HepG2 (cell line): ENCODE data around the gene ACOXL. TPM values are rescaled to one million over a fixed set of nuclear protein-coding genes. Genes with fewer than 3 reads are reported as not detected.

Experiments
- ARID4A ChIP-seq: sonication (generic); formaldehyde crosslinking; IDR thresholded peaks from 2 replicates; pipeline ENCODE4 v1.5.0; 2020; ENCODE audit warnings: mild to moderate bottlenecking, missing genetic modification reagents, borderline replicate concordance
- CEBPB ChIP-seq: IDR thresholded peaks from 2 replicates; pipeline ENCODE4 v1.6.1; 2011; ENCODE audit warnings: low read depth, low read length, improper control_type of control experiment, borderline replicate concordance
- ELK4 ChIP-seq: sonication (generic); formaldehyde crosslinking; IDR thresholded peaks from 2 replicates; pipeline ENCODE4 v1.9.0; 2021; ENCODE audit warnings: missing genetic modification reagents, borderline replicate concordance
- GRHL1 ChIP-seq: sonication (generic); formaldehyde crosslinking; conservative IDR thresholded peaks from 2 replicates; pipeline ENCODE4 v1.8.0; 2022; ENCODE audit warnings: missing genetic modification reagents
- KDM5B ChIP-seq: sonication (generic); formaldehyde crosslinking; IDR thresholded peaks from 2 replicates; pipeline ENCODE4 v1.4.0; 2020; ENCODE audit warnings: missing genetic modification reagents, mild to moderate bottlenecking, borderline replicate concordance
- KMT2B ChIP-seq: IDR thresholded peaks from 2 replicates; pipeline ENCODE4 v1.6.1; 2016; ENCODE audit warnings: missing genetic modification reagents, missing compliant biosample characterization
- MED8 ChIP-seq: sonication (generic); formaldehyde crosslinking; IDR thresholded peaks from 2 replicates; pipeline ENCODE4 v1.8.1; 2023; ENCODE audit warnings: mild to moderate bottlenecking, missing genetic modification reagents; ENCODE audit not compliant: insufficient replicate concordance
- NFATC3 ChIP-seq: sonication (generic); formaldehyde crosslinking; IDR thresholded peaks from 2 replicates; pipeline ENCODE4 v1.5.1; 2020; ENCODE audit warnings: mild to moderate bottlenecking, missing genetic modification reagents
- NFKB2 ChIP-seq: sonication (generic); formaldehyde crosslinking; IDR thresholded peaks from 2 replicates; pipeline ENCODE4 v1.4.0; 2020; ENCODE audit warnings: missing genetic modification reagents, borderline replicate concordance
- SMAD3 ChIP-seq: sonication (generic); formaldehyde crosslinking; IDR thresholded peaks from 2 replicates; pipeline ENCODE4 v1.4.0; 2020; ENCODE audit warnings: missing genetic modification reagents
- ZFP1 ChIP-seq: IDR thresholded peaks from 2 replicates; pipeline ENCODE4 v1.6.1; 2016
- ZNF205 ChIP-seq: IDR thresholded peaks from 2 replicates; pipeline ENCODE4 v1.6.1; 2018; ENCODE audit warnings: missing biosample characterization, missing genetic modification reagents
- ZNF34 ChIP-seq: sonication (generic); formaldehyde crosslinking; IDR thresholded peaks from 2 replicates; pipeline ENCODE4 v1.4.0; 2020; ENCODE audit warnings: mild to moderate bottlenecking, missing genetic modification reagents, borderline replicate concordance
- ZNF354B ChIP-seq: sonication (generic); formaldehyde crosslinking; IDR thresholded peaks from 2 replicates; pipeline ENCODE4 v1.8.0; 2022; ENCODE audit warnings: mild to moderate bottlenecking, missing genetic modification reagents
- ZNF431 ChIP-seq: sonication (generic); formaldehyde crosslinking; IDR thresholded peaks from 2 replicates; pipeline ENCODE4 v1.9.0; 2022; ENCODE audit warnings: missing genetic modification reagents, low read depth, mild to moderate bottlenecking, borderline replicate concordance
- ZNF652 ChIP-seq: IDR thresholded peaks from 2 replicates; pipeline ENCODE4 v1.6.1; 2016; ENCODE audit warnings: low read depth, borderline replicate concordance
- ZNF678 ChIP-seq: sonication (generic); formaldehyde crosslinking; IDR thresholded peaks from 2 replicates; pipeline ENCODE4 v1.4.0; 2020; ENCODE audit warnings: mild to moderate bottlenecking, missing genetic modification reagents
- ZSCAN12 ChIP-seq: sonication (generic); formaldehyde crosslinking; IDR thresholded peaks from 2 replicates; pipeline ENCODE4 v1.9.0; 2021; ENCODE audit warnings: mild to moderate bottlenecking, missing genetic modification reagents
- polyA plus RNA-seq, 8 experiments: library from polyadenylated mRNA; depleted of rRNA in 3 of 8; stranded (reverse) in 7 of 8; unstranded in 1 of 8; fragments of >200 nt; fragmentation: Illumina TruSeq in 4 of 8; extraction: Trizol in 4 of 8; gene quantifications; 2 replicates each; pipeline versions ENCODE4 v1.2.1 to v1.2.3, GENCODE V29; 2011 to 2016; ENCODE audit warnings: low read depth in 4 of 8, missing spikeins in 1 of 8, mixed read lengths in 1 of 8; ENCODE audit not compliant: insufficient read depth in 1 of 8
- total RNA-seq, 5 experiments: library from RNA; depleted of rRNA; stranded (reverse); fragments of >200 nt; fragmentation: Illumina TruSeq; extraction: Trizol; gene quantifications; 2 replicates each; pipeline ENCODE4 v1.2.3, GENCODE V29; 2016; ENCODE audit warnings: low read depth in 1 of 5

ACOXL gene
- total and polyA plus RNA-seq, 2 of the 13 experiments (the other 11 are each of a cell fraction or from before 2014, with no cell fraction given): not detected

- TF ChIP-seq ARID4A (CRISPR knock-in tag) (peak; percentile 66), ZSCAN12 (CRISPR knock-in tag) (no peak), NFKB2 (CRISPR knock-in tag) (no peak), KDM5B (no peak; the same call in 1 of the 2 replicates), GRHL1 (CRISPR knock-in tag) (no peak), KMT2B (CRISPR knock-in tag) (peak; percentile 83), NFATC3 (CRISPR knock-in tag) (no peak), ZNF652 (CRISPR knock-in tag) (no peak), SMAD3 (no peak), ELK4 (no peak), CEBPB (no peak), ZFP1 (CRISPR knock-in tag) (no peak), ZNF678 (no peak), ZNF205 (CRISPR knock-in tag) (no peak), MED8 (CRISPR knock-in tag) (no peak), ZNF354B (CRISPR knock-in tag) (no peak), ZNF34 (CRISPR knock-in tag) (0 out of 2 replicates have a peak, but pooled peaks have one; percentile 26), ZNF431 (CRISPR knock-in tag) (no peak)
These were observed 390.5 kb downstream of the ACOXL start (continued) for GRCh38 chr2:111122631-111123421.
